Aorta (tissue), 5 donors: Measurements from ENCODE around the gene KLHL42. TPM values are rescaled to one million over a fixed set of nuclear protein-coding genes. Genes with fewer than 3 reads are reported as not detected.

Source experiments
- ATAC-seq: fragments of 200-7000 bp; cut with Tn5 transposase; one replicate; pipeline ENCODE4 v1.9.1; 2022; ENCODE audit warnings: moderate library complexity; ENCODE audit not compliant: low FRiP score
- DNase-seq, 2 donors: peaks; one replicate each; pipeline ENCODE4 v3.0.0-alpha.2; 2020
- H3K27ac ChIP-seq, 2 donors: one replicate each; pipeline ENCODE4 v1.5.1; 2013; ENCODE audit warnings: low read length in 2 of 2, mild to moderate bottlenecking in 2 of 2, moderate library complexity in 2 of 2, control low read depth in 1 of 2, inconsistent platforms in 1 of 2, low read depth in 1 of 2
- H3K27me3 ChIP-seq, 2 donors: one replicate each; pipeline ENCODE4 v1.6.1; 2013; ENCODE audit warnings: control low read depth in 1 of 2, low read length in 1 of 2, mild to moderate bottlenecking in 1 of 2, moderate library complexity in 1 of 2; ENCODE audit not compliant: insufficient read depth in 2 of 2, control insufficient read depth in 1 of 2
- H3K36me3 ChIP-seq, 2 donors: one replicate each; pipeline ENCODE4 v1.6.1; 2013; ENCODE audit warnings: control low read depth in 1 of 2, low read length in 1 of 2, mild to moderate bottlenecking in 1 of 2; ENCODE audit not compliant: insufficient read depth in 2 of 2, control insufficient read depth in 1 of 2
- H3K4me1 ChIP-seq, 2 donors: one replicate each; pipeline ENCODE4 v1.6.1; 2013; ENCODE audit warnings: low read length in 2 of 2, control low read depth in 1 of 2, mild to moderate bottlenecking in 1 of 2, moderate library complexity in 1 of 2; ENCODE audit not compliant: insufficient read depth in 2 of 2, control insufficient read depth in 1 of 2
- H3K4me3 ChIP-seq, 2 donors: one replicate each; pipeline ENCODE4 v1.5.1; 2013; ENCODE audit warnings: low read length in 2 of 2, control low read depth in 1 of 2, mild to moderate bottlenecking in 1 of 2
- H3K9me3 ChIP-seq: one replicate; pipeline ENCODE4 v1.6.1; 2013; ENCODE audit warnings: mild to moderate bottlenecking, low read length; ENCODE audit not compliant: control insufficient read depth
- WGBS, 2 donors: extraction: QIAGEN DNeasy Blood & Tissue Kit; methylation state at CpG; one replicate each; pipeline ENCODE4 v1.1.7; 2013; 5-methylcytosine and 5-hydroxymethylcytosine counted together
- intact Hi-C, 2 donors: fragments of 100-400 bp; cut with DNase I; formaldehyde crosslinking; loops; one replicate each; pipeline versions ENCODE4 v1.14.2 to v1.15.0; 2022
- polyA plus RNA-seq, 2 donors: library from polyadenylated mRNA; stranded (reverse); fragments of 200-250 nt; gene quantifications; one replicate each; pipeline ENCODE4 v1.2.3, GENCODE V29; 2013
- total RNA-seq, 2 donors: library from RNA; stranded (reverse); fragmentation: NEBNext Ultra II Directional; extraction: Animal tissue kit (Norgen Biotek cat#: 25700); gene quantifications; one replicate each; pipeline ENCODE4 v1.2.1, GENCODE V29; 2021
- donor health status: healthy with polysubstance abuse.
- donor health status: Bipolar disorder and iron deficiency.
- donor health status: DM: no; HTN: no; CAD: no.
- donor health status: DM: no; HTN: no; CAD: no.
- donor health status: DM: yes; HTN: yes; CAD: no.

KLHL42 gene
- total and polyA plus RNA-seq, 4 donors = 14.4 to 58.7 (median 39.5) TPM

GRCh38 chr12:27751386-27752047, 28.5 kb upstream of the KLHL42 start:
- ATAC-seq = no peak
- Histone ChIP-seq H3K9me3 (no peaks in the 10 kb centered on the region), H3K4me3 (no peak overlapping the region), H3K27ac (no peak overlapping the region), H3K27me3 (no peaks in the 10 kb centered on the region), H3K36me3 (peaks cover 2 to 3% of the 10 kb centered on the region in 2 donors), H3K4me1 (peaks cover 0 to 3% of the 10 kb centered on the region in 2 donors)
- WGBS, 2 donors = 89% methylated on average over 15 of the region's 15 CpGs
- intact Hi-C loops = no loop called here
- DNase-seq = no peak

GRCh38 chr12:27754795-27755194, 25.2 kb upstream of the KLHL42 start:
- peaks cover 2 to 3% of the 10 kb centered on the region in 2 donors for H3K36me3 ChIP-seq
- no peaks in the 10 kb centered on the region for H3K27me3 ChIP-seq

GRCh38 chr12:27756670-27757195, 23.3 kb upstream of the KLHL42 start:
- intact Hi-C loops = no loop called here
- DNase-seq (no peak), ATAC-seq (no peak)
- peaks cover 2 to 3% of the 10 kb centered on the region in 2 donors for H3K36me3 ChIP-seq
- no peaks in the 10 kb centered on the region for H3K27me3 ChIP-seq
- H3K9me3 ChIP-seq = no peaks in the 10 kb centered on the region
- H3K4me3 ChIP-seq = no peak overlapping the region
- WGBS, 2 donors = 93 to 96% methylated on average over 7 of the region's 7 CpGs
- H3K27ac ChIP-seq = no peak overlapping the region
- H3K4me1 ChIP-seq = no peaks in the 10 kb centered on the region

More at GRCh38 chr12:27754795-27755194, 25.2 kb upstream of the KLHL42 start:
- DNase-seq = no peak
- Histone ChIP-seq H3K4me3 (no peak overlapping the region), H3K27ac (no peak overlapping the region), H3K9me3 (no peaks in the 10 kb centered on the region), H3K4me1 (no peaks in the 10 kb centered on the region)
- no peak for ATAC-seq
- intact Hi-C loops = no loop called here
- WGBS, 2 donors = 93 to 95% methylated on average over 3 of the region's 3 CpGs

GRCh38 chr12:27762757-27763156, 17.3 kb upstream of the KLHL42 start:
- WGBS, 2 donors = 93 to 97% methylated on average over 2 of the region's 2 CpGs
- no peaks in the 10 kb centered on the region for H3K4me1 ChIP-seq
- no peak for ATAC-seq
- intact Hi-C loops = no loop called here
- H3K4me3 ChIP-seq = no peak overlapping the region
- no peaks in the 10 kb centered on the region for H3K27me3 ChIP-seq
- peaks cover 0 to 2% of the 10 kb centered on the region in 2 donors for H3K36me3 ChIP-seq
- H3K9me3 ChIP-seq = peaks cover under 1% of the 10 kb centered on the region
- H3K27ac ChIP-seq = no peak overlapping the region
- no peak for DNase-seq

GRCh38 chr12:27766587-27766986, 13.4 kb upstream of the KLHL42 start:
- Histone ChIP-seq H3K27ac (no peak overlapping the region), H3K27me3 (no peaks in the 10 kb centered on the region), H3K4me3 (no peak overlapping the region), H3K36me3 (peaks cover 0 to 2% of the 10 kb centered on the region in 2 donors), H3K9me3 (peaks cover 1% of the 10 kb centered on the region), H3K4me1 (no peaks in the 10 kb centered on the region)
- ATAC-seq (no peak), DNase-seq (no peak)
- 91 to 92% methylated on average over 3 of the region's 3 CpGs for WGBS, 2 donors
- intact Hi-C loops = no loop called here

- H3K27me3 ChIP-seq = no peaks in the 10 kb centered on the region
- peaks cover 1% of the 10 kb centered on the region for H3K9me3 ChIP-seq
- H3K4me3 ChIP-seq = no peak overlapping the region
- ATAC-seq (no peak), DNase-seq (no peak)
- no peaks in the 10 kb centered on the region for H3K4me1 ChIP-seq
- 79 to 80% methylated on average over 8 of the region's 8 CpGs for WGBS, 2 donors
- intact Hi-C loops = no loop called here
- no peak overlapping the region for H3K27ac ChIP-seq
- peaks cover 0 to 2% of the 10 kb centered on the region in 2 donors for H3K36me3 ChIP-seq
Measured at GRCh38 chr12:27769142-27769673, 10.8 kb upstream of the KLHL42 start.

- DNase-seq (no peak), ATAC-seq (no peak)
- no peaks in the 10 kb centered on the region for H3K36me3 ChIP-seq
- no peaks in the 10 kb centered on the region for H3K4me1 ChIP-seq
- intact Hi-C loops = no loop called here
- no peak overlapping the region for H3K4me3 ChIP-seq
- no peaks in the 10 kb centered on the region for H3K27me3 ChIP-seq
- WGBS, 2 donors = 92 to 94% methylated on average over 3 of the region's 3 CpGs
- peaks cover 1% of the 10 kb centered on the region for H3K9me3 ChIP-seq
- no peak overlapping the region for H3K27ac ChIP-seq
Measured at GRCh38 chr12:27771481-27772327, 8.3 kb upstream of the KLHL42 start.

- DNase-seq (no peak), ATAC-seq (no peak)
- Histone ChIP-seq H3K4me3 (no peak overlapping the region), H3K36me3 (no peaks in the 10 kb centered on the region), H3K9me3 (peaks cover 1% of the 10 kb centered on the region), H3K4me1 (no peaks in the 10 kb centered on the region), H3K27ac (no peak overlapping the region), H3K27me3 (no peaks in the 10 kb centered on the region)
- intact Hi-C loops = no loop called here
- WGBS, 2 donors = 49 to 56% methylated on average over 5 of the region's 5 CpGs
Measured at GRCh38 chr12:27772328-27773049, 7.5 kb upstream of the KLHL42 start.
